ENCODE data around the gene NPB.

Gene NPB

DNA sequence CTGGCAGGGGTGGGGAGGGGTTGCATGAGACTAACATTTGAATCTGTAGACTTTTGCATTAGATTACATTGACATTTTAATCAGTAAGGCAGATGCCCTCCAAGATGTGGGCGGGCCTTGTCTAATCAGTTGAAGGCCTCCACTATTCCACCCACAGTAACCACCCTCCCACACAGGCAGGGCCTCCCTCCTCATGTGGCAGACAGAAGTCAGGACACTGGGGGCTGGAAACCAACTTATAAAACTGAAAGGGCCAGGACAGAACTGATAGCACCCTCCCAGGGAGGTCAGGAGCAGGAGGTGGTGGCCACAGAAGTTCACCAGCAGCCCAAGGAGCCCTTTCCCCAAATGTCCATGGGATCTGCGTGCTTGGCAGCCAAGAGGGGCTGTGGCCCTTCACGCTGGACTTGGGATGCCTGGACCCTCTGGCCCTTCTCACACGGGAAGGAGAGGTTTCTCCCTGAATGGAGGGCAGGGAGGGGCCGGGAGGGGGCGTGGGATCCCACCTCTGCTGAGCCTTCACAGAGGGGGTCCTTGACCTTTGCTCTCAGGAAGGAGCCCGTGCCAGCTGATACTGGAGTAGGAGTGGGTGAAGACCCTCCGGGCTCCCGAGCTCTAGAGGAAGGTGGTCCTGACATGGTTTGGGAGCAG lies 30.4 kb downstream of the NPB start:
- H3K4me3 ChIP-seq (ENCODE audit: low read length), result no peak overlapping the region
- DNase-seq (ENCODE audit: low read depth, low spot score), result no peak

DNA sequence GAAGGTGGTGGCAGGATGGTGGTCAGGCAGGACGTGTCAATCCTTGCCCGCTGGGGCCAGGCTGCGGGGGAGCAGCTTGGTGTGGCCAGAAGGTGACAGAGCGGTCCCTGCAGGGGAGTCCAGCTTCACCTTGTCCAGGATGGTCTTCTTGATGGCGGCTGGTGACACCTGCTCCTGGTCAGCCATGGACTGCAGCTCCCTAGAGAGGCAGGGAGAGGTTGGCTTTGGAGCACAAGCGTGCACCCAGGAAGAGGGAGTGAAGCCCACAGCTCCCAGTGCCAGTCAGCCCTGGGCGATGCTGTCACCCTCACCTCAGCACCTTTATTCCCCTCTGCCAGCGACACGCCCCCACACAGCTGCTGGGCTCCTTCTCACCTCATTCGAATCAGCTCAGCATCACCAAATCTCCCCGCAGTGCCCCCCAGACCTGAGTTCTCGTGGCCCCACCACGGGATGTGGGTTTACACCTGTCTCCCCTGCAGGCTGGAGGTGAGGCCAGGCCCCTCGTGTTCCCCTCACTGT lies 31.2 kb downstream of the NPB start:
- no peak for DNase-seq (ENCODE audit: low read depth, low spot score)
- H3K4me3 ChIP-seq (ENCODE audit: low read length), result no peak overlapping the region

DNA sequence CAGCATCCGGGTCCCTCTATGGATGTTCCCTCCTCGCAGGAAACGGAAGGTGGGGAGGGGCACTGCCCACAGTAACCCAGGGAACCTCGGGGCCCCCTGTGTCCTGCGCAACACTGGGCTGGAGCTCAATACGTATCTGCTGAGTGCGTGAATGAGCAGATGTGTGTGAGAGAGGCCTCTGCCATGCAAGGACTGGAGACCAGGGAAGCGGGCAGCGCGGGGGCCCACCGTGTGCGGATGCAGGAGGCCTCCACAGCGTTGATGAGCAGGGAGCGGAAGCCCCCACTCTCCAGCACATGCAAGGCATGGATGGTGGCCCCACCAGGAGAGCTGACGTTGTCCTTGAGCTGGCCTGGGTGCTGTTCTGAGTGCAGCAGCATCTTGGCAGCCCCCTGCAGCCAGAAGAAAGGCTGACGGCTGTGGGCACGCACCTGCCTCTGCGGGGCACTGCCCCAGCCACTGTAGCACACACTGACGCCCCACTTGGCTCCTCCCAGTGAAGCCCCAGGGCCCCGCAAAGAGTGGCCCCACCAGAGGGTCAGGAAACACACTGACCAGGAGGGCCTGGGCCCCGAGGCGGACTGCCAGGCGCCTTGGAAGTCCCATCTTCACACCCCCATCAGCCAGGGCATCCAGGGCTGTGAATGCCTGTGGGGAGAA lies 32.2 kb downstream of the NPB start:
- DNase-seq (ENCODE audit: low read depth, low spot score), result no peak
- no peak overlapping the region for H3K4me3 ChIP-seq (ENCODE audit: low read length)

DNA sequence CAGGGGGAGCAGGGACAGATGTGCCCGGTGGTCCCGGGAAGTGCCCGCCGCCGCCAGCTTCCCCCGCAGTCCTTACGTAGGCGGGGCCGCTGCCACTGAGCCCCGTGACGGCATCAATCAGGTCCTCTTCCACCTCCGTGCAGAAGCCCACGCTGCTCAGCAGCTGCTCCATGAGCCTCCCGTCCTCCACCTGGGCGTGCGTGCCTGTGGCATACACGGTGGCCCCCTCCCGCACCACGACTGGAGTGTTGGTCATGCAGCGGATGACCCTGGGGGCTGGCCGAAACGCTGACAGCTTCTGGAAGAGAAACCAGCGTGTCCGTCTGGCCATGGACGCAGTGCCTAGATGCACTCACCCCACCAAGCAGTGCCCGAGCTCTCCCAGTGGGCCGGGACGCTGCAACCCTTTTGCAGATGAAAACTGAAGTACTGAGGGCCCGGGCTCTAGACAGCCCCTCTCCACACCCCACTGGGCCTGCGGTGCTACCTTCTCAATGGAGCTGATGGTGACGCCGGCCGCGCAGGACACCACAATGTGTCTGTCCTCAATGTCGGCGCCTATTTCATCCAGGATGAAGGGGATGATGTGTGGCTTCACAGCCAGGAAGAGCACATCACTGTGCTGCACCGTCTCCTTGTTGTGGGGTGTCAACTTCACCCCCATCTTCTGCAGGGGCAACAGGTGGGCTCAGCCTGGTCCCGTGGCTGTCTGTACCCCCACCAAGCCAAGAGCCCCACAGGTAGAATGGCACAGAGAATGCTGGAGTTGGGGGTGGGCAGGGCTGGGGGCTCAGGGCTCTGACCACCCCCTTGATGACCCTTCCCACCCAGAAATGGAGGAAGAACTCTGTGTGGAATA lies 33.0 kb downstream of the NPB start:
- no peak for DNase-seq (ENCODE audit: low read depth, low spot score)
- no peak overlapping the region for H3K4me3 ChIP-seq (ENCODE audit: low read length)

DNA sequence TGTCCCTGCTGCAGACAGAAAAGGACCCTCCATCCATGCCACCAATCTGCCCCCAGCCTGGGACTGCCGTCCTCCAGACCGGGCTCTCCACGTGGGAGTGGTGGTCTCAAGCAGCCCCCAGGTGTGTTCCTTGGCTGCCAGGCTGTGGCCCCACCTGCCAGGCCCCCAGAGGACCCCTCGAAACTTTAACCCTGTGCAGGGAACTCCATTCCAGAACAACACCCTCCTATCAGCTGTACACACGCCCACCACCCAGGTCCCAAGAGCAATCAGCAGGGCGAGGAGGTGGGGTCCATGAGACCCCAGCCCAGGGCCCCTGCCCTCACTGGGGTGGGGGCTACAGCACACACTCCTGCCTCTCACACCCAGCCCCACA lies 33.7 kb downstream of the NPB start:
- DNase-seq (ENCODE audit: low read depth, low spot score), result no peak
- H3K4me3 ChIP-seq (ENCODE audit: low read length), result no peak overlapping the region

DNA sequence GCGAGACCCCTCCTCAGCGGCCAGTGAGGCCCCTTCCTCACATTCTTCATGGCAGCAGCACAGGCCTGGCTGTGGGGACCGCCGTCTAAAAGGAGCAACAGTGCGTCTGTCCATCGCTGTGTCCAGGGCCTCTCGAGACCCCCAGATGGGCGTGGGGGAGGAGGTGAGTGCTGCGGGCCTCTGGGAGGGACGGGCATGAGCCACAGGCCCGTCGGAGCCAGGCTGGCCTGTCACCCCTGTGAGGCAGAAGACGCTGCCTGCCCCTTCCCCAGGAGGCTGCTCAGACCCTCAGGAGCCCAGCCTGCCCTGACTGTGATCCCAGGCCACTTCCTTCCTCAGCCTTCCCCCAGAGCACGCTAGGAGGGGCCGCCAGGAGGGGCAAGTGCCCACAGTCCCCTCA lies 37.2 kb downstream of the NPB start:
- no peak for DNase-seq (ENCODE audit: low read depth, low spot score)
- H3K4me3 ChIP-seq (ENCODE audit: low read length), result no peak overlapping the region

DNA sequence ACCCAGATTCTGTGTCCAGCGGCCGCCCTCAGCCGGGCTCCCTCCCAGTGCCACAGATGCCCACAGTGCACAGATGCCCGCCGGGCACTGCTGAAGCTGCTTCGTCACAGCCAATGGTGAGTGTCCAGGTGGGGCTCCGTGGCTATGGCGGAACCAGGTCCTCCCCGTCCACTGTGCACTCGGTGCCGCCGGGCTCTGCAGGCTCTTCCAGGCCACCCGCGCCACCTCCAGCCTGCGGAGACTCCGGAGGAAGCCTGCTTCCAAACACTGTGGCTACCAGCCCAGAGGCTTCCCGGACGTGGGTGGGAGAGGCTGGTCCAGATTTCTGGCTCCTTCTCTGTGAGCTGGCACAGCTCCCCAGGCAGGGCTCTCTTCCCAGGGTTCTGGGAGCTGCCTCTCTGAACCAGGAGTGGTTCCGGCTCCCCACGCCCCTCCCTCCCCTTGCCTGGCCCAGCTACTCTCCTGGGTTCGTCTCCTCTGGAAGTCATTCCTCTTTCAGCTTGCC lies 37.9 kb downstream of the NPB start:
- no peak for DNase-seq (ENCODE audit: low read depth, low spot score)
- no peak overlapping the region for H3K4me3 ChIP-seq (ENCODE audit: low read length)

DNA sequence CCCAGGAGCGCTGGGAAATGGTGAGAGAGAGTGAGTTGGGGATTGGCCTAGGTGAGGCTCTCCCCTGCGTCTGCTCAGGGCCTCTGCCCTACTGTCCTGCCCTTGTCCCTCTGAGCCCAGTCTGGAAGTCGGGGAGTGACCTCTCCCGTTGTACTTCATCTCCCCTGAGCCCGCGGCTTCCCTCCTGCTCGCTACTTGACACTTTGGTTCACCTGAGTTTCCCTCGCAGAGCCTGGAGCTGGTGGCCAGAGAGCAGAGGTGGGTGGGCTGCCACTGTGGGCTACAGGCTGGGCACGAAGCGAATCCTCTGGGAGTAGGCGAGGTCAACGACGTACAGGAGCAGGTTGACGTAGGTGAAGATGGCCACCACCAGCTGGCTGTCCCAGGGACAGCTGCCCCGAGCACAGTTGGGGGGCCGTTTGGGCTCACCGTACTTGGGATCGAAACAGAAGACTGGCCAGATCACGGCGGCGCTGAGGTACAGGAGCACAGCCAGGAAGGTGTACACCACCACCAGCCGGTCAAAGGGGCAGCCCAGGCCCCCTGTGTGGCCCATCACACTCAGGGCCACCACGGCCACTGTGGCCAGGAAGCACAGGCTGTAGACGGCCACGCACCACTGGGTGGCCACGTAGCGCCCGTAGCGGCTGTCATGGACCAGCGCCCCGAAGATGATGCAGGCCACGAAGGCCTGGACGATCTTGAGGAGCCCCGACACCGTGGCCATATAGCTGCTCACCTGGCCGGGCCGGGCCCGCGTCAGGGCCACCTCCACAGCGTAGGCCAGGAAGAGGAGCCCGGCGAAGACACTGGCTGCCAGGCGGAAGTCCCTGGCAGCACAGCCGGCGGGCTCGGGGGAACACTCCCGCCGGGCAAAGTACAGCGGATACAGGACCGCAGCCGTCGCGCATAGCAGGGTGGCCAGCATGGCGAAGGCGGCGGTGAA lies 38.8 kb downstream of the NPB start:
- DNase-seq (ENCODE audit: low read depth, low spot score), result no peak
- H3K4me3 ChIP-seq (ENCODE audit: low read length), result no peak overlapping the region

DNA sequence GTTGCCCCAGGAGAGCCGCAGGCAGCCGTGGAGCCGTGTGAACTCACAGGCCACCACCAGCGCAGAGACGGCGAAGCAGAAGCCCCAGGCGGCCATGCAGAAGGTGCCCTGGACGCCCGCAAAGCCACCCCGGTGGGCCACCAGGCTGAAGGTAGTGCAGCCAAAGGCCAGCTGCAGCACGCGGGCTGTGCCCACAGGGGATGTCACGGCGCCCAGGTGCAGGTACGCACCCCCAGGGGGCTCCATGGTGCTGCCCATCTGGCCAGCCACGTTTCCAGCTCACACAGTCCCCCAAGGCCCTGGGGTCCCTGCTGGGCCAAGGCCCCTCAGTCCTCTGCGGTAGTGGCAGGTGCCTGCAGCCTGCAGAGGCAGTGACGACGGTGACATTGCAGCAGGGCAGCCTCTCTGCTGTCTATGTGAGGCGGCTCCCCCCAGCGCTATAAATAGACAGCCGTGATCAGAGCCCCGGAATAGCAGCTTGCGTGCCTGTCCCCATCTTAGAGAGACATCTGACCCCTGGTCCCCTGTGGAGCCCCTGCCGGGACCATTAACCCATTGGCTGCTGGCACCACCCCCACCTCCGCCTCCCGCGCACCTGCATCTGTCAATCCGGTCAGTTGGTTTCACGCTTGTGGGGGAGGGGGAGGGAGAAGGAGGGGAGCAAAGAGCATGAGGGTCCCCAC lies 39.6 kb downstream of the NPB start:
- no peak for DNase-seq (ENCODE audit: low read depth, low spot score)
- H3K4me3 ChIP-seq (ENCODE audit: low read length), result no peak overlapping the region

DNA sequence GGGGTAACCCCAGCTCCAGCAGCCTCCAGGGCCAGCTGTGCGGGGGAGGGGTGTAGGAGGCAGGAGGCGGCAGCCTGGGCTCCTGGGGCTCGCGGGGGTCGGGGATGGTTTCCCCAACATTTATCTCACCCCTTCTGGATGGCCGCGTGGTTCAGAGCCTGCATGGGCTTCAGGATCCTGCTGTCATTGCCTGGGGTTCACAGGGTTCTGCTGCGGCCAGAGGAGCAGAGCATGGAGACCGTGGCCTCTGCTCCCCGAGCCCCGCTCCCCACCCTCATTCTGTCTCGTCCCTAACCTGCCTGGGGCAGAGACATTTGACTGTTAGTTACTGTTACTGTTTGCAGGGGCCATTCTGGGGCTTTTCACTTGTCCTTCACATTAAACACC lies 40.1 kb downstream of the NPB start:
- H3K4me3 ChIP-seq (ENCODE audit: low read length), result no peak overlapping the region
- DNase-seq (ENCODE audit: low read depth, low spot score), result no peak

DNA sequence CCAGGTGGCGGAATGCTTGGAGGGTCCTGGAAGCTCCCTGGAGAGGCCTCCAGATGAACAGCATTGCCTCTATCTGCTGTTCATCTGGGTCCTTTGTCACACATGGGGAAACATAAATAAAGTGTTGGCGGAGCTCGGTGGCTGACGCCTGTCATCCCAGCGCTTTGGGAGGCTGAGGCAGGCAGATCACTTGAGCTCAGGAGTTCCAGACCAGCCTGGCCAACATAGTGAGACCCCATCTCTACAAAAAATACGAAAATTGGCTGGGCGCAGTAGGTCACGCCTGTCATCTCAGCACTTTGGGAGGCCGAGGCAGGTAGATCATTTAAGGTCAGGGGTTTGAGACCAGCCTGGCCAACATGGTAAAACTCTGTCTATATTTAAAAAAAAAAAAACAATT lies 42.8 kb downstream of the NPB start:
- DNase-seq (ENCODE audit: low read depth, low spot score), result no peak
- no peak overlapping the region for H3K4me3 ChIP-seq (ENCODE audit: low read length)

DNA sequence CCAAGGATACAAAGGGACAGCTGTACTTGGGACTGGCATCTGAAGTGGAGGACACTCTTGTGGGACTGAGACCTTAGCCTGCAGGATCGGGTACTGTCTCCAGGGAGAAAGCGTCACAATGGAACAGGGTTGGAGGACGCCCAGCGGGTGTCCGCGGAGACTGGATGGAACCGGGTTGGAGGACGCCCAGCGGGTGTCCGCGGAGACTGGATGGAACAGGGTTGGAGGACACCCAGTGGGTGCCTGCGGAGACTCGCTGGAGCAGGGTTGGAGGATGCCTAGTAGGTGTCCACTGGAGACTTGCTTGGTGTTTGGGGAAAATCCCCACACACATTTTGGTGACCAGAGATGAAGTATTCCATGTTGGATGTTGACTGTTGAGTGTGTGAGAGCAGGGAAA lies 45.2 kb downstream of the NPB start, which contains the start of gene MYADML2:
MYADML2 (minus strand) TSS at position 45 of the 400 bp plus-strand sequence. CDS start 5,492 bp downstream, outside the sequence.
- no peak for DNase-seq (ENCODE audit: low read depth, low spot score)
- H3K4me3 ChIP-seq (ENCODE audit: low read length), result no peak within 1 kb of the TSS

DNA sequence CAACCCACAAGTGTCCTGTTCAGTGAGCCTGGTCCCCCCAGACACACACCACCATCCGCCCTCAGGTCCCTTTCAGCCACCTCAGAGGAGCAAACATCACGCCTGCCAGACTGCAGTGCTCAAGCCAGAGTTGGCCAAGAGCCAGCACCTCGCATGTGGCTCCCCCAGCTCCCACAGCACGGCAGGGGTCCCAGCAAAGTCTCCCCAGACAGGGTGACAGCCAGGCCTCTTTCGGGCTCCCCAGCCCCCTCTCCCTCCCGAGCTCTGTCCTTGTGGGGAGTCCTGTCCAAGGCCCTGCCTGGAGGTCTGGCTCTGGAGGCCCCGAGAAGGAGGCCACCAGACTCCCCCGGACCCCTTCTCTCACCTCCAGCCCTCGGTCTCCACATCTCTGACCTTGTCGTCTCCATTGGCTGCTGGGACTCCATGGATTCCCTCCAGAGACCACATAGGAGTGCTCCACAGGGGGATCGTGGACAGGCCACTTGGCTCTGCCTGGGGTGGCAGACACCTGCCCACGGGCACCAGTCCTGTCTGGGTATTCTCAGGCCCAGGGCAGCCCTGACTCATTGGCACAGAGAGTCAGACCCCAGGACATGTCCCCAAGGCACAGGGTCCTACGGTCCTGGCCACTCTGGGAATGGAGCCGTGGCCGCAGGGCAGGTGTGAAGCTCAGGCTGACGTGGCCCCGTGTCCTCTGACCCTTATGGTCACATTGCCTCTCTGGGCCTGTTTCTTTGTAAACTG lies 46.8 kb downstream of the NPB start:
- no peak overlapping the region for H3K4me3 ChIP-seq (ENCODE audit: low read length)
- DNase-seq (ENCODE audit: low read depth, low spot score), result no peak

DNA sequence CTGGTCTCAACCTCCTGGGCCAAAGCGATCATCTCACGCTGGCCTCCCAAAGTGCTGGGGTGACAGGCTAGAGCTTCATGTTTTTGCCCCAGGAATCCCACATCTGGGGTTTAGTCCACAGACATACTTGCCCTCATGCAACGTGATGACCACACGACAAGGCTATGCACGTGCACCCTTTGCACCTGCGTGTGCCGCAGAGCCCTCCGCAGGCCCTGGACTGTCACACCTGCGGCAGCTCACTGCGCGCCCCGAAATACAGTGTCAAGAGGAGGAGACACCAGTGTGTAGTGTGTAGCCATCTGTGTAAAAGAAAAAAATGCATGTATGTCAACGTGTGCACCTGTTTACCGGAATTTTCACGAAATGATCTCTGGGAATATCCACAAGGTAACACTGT lies 48.5 kb downstream of the NPB start:
- no peak overlapping the region for H3K4me3 ChIP-seq (ENCODE audit: low read length)
- no peak for DNase-seq (ENCODE audit: low read depth, low spot score)

DNA sequence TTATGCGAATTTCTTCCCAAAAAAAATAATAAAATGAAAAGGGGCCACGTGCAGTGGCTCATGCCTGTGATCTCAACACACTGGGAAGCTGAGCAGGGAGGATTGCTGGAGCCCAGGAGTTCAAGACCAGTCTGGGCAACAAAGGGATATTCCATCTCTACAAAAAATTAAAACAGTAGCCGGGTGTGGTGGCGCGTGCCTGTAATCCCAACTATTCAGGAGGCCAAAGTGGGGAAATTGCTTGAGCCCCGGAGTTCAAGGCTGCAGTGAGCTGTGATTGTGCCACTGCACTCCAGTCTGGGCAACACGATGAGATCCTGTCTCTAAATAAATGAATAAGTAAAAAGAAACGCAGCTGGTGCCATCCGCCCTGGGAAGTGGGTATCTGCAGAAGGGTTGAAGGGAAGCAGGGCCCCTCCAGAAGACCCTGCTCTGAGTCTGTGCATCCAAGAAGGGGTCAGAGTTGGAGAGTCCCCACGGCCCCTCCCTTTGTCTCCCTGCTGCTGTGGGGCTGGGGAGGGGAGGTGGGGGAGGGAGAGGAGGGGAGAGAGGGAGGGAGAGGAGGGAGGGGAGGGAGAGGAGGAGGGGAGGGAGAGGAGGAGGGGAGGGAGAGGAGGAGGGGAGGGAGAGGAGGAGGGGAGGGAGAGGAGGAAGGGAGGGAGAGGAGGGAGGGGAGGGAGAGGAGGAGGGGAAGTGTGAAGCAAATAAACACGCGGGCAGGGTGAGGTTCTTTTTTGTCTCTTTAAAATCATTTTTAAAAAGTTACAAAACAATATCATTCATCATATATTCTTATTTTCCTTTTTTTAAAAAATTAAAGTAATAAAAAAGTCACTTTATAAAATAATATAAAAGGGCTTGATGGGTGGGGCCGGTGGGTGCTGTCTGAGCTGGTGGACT lies 50.0 kb downstream of the NPB start:
- DNase-seq (ENCODE audit: low read depth, low spot score), result no peak
- no peak overlapping the region for H3K4me3 ChIP-seq (ENCODE audit: low read length)
